Gastrocnemius medialis (tissue), 4 donors: Measurements from ENCODE around the gene LACTBL1.

ENCODE experiments used
- POLR2A ChIP-seq, 2 donors: fragments of 450-650 bp; IDR thresholded peaks; one replicate each; pipeline ENCODE4 v1.6.1; 2017; ENCODE audit warnings: antibody characterized with exemption in 2 of 2, mild to moderate bottlenecking in 2 of 2, moderate library complexity in 2 of 2
- TF ChIP-seq, protein P1 (sequence below), 5 experiments: fragments of 450-650 bp in 3 of 5; fragments of 200-600 bp in 2 of 5; sonication (generic) in 2 of 5; IDR thresholded peaks in 4 of 5; conservative IDR thresholded peaks in 1 of 5; 1 replicate in 4 of 5; 2 replicates in 1 of 5; pipeline ENCODE4 v1.5.1; 2016 to 2019; ENCODE audit warnings: antibody characterized with exemption in 5 of 5, mild to moderate bottlenecking in 3 of 5, moderate library complexity in 3 of 5

DNA sequence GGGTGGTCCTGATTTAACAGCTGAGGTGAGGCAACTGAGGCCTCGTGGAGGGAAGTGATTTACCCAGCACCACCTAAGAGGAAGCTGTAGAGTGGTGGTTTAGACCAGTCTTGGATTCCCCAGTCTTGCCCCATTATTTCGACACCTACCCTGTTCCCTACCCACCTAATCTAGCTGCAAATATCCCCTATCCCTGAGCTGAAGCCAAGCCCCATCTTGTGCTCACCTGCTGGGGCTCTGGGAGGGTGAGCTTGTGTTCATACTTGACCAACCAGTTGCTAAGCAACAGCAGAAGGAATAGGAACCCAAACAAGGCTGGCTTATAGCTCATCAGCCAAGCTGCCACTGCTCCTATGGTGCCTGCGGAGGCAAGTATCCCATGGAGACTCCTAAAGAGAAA, 41.0 kb upstream of the LACTBL1 start:
- TF ChIP-seq, protein P1, sequence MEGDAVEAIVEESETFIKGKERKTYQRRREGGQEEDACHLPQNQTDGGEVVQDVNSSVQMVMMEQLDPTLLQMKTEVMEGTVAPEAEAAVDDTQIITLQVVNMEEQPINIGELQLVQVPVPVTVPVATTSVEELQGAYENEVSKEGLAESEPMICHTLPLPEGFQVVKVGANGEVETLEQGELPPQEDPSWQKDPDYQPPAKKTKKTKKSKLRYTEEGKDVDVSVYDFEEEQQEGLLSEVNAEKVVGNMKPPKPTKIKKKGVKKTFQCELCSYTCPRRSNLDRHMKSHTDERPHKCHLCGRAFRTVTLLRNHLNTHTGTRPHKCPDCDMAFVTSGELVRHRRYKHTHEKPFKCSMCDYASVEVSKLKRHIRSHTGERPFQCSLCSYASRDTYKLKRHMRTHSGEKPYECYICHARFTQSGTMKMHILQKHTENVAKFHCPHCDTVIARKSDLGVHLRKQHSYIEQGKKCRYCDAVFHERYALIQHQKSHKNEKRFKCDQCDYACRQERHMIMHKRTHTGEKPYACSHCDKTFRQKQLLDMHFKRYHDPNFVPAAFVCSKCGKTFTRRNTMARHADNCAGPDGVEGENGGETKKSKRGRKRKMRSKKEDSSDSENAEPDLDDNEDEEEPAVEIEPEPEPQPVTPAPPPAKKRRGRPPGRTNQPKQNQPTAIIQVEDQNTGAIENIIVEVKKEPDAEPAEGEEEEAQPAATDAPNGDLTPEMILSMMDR (IDR thresholded peaks at IDR 0.05 in 4 of 5, conservative IDR thresholded peaks at IDR 0.05 in 1 of 5) = no peak
- TF ChIP-seq POLR2A (IDR thresholded peaks at IDR 0.05) = no peak
